ENCODE results near the gene FHDC1. TPM values are rescaled to one million over a fixed set of nuclear protein-coding genes. Genes with fewer than 3 reads are reported as not detected.

The FHDC1 gene
- polyA plus RNA-seq, 1 donor, result 4.6 TPM

DNA sequence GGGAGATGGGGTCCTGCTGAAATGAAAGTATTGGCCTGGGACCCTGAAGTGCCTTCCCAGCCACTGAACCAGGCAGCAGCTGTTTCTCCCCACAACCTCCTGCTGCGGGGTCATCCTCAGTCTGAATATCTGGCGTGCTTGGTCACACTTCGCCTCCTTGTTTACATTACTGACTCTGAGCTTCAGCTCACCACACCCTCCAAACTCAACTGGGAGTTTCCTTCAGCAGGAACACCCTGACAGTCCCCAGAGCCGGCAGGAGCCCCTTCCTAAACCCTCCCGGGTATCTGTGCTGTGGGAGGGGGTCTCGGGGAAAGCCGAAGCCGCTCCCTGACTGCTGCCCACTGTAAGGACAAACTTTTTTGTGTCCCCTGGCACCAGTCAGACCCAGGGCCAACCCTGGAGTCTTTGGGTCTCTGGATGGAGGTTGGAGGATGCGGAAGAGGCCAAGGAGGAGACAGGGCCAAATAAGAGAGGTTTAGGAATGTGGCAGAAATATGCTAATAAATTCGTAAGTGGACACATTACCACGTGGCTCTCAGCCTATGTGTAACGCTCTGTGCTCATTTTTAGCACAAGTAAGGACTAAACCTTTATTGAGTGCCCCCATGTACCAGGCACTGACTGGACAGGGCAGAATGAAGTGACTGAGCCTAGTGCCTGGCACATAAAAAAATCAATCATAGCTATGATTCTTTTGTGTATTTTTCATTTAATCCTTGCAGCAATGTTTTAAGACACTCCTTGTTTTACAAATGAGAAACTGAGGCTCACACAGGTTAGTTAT, 20.7 kb downstream of the FHDC1 start:
- no peak for DNase-seq

GRCh38 chr4:152957437-152958171, 21.5 kb downstream of the FHDC1 start:
- no peak for DNase-seq

GRCh38 chr4:152959080-152959479, 23.0 kb downstream of the FHDC1 start:
- DNase-seq, result no peak

- no peak for DNase-seq
Observed at GRCh38 chr4:152960082-152960481, 24.0 kb downstream of the FHDC1 start.

- no peak for DNase-seq
Observed at GRCh38 chr4:152961014-152961772, 25.1 kb downstream of the FHDC1 start.

- no peak for DNase-seq
Observed at GRCh38 chr4:152961773-152962115, 25.6 kb downstream of the FHDC1 start.

DNA sequence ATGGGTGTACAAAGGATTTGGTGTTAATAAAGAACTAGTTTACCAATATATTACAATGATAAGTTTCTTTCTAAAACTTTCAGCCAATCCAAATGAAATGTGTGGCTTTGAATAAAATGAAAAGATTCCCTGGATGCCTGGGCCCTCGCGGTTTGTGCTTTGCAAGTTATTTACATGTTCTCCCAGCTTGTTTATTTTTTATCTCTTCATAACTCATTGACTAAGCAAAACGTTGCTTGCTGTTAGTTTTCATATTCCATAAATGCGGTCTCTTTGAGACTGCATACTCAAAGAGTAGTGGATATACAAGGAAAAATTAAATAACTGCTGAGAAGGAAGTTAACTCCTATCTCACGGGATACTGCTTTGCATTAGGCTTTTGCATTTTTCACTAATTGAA, 26.0 kb downstream of the FHDC1 start:
- no peak for DNase-seq

DNA sequence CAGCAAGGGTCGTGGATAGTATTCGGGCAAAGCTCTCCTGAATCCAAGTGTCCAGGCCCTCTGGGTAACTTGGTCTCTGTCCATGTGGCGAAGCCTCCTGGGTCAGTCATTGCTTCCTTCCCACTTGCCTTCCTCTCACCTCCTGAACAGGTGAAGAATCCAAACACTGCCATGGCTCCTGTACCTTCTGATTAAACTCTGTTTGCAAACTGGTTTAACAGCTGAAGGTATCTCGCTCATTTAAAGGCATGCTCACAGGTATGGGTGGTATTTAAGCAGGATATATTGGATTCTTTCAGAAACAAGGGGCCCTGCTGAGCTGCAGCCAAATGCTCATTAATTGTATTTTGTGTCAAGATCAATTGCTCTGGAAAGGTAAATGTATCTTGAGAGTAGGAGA, 28.2 kb downstream of the FHDC1 start:
- no peak for DNase-seq

DNA sequence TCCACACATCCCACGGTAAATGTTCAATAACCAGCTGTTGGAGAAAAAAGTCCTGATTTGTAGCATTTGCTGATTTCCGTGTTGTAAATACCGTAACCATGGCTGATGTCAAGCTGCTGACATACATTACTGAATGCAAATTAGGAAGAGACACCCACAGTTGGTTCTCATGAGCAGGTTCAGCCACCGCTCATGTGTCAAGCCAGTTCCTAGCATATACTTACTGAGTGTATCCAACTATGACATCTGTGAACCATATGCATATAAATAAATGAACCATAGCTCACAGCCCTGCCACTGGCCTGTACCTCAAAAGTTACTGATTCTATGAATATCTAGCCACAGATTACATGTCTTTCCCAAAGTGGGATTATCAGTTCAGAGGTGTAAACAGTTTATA, 29.5 kb downstream of the FHDC1 start:
- no peak for DNase-seq

DNA sequence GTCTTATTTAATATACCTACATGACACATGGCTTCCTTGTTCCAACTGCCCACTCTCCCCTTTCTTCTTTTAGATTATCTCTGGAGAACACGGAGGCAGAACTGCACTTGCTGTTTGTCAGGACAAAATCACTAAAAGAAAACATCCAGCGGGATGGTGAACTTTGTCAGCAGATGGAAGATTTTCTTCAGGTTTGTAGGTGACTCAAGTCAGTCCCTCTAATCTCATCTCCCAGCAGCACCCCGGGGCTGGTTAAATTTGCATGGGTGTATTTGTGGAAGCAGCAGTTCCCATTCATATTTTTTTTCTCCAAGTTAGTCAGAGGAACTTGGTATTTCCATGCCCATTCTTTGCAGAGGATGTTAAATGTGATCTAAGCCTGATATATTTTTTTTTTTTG, 31.8 kb downstream of the FHDC1 start:
- DNase-seq, result no peak

- DNase-seq, result no peak
Observed at GRCh38 chr4:152968806-152969394, 32.8 kb downstream of the FHDC1 start.

GRCh38 chr4:152970102-152970820, 34.1 kb downstream of the FHDC1 start:
- DNase-seq, result no peak

DNA sequence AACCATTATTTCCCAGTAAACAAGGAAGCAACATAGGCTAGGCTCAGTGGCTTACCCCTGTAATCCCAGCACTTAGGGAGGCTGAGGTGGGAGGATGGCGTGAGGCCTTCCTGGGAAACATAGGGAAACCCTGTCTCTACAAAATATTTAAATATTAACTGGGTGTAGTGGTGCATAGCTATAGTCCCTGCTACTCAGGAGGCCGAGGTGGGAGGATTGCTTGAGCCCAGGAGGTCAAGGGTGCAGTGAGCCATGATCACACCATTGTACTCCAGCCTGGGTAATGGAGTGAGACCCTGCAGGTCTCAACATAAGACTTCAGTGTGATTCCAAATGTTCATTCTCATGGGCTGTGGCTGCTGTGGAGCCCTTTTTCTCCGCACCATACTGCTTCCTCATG, 34.9 kb downstream of the FHDC1 start:
- DNase-seq, result no peak

- DNase-seq, result no peak
Observed at GRCh38 chr4:152972821-152973628, 36.9 kb downstream of the FHDC1 start.

DNA sequence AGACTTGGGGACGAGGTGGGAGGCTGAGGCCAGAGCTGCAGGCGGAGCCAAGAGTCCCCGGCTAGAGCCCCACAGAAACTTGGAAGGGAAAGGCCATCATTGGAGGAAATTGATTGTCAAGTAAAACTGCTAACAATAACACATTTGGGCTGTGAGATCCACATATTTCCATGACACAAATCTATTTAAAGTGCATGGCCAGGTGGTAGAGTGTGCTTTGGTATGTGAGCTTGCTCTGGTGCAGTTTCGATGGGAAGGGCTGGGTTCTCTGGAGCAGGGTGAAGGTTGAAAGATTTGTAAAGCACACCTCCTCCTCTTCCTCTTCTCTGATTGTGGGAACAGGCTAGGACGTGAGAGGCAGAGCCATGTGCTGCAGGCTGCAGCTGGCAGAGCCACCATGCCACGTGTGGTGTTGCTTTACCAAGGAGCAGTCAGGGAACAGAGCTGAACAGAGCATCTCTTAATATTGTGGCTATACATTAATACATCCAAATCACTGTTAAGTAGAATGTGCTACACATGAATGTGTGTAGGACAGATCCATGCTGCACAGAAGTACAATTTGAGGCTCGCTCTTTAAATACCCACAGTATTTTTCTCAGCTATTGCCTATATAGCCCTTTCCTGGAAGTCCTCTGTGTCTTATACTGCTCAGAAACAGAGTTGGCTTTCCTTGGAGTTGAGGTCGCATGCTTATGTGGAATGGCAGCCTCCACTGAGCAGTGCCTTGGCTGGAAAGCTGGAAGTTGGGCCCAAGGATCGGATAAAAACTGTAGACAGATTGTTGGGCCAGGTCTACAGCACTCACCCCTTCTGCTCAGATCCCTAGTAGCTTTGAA, 37.7 kb downstream of the FHDC1 start:
- DNase-seq, result no peak

DNA sequence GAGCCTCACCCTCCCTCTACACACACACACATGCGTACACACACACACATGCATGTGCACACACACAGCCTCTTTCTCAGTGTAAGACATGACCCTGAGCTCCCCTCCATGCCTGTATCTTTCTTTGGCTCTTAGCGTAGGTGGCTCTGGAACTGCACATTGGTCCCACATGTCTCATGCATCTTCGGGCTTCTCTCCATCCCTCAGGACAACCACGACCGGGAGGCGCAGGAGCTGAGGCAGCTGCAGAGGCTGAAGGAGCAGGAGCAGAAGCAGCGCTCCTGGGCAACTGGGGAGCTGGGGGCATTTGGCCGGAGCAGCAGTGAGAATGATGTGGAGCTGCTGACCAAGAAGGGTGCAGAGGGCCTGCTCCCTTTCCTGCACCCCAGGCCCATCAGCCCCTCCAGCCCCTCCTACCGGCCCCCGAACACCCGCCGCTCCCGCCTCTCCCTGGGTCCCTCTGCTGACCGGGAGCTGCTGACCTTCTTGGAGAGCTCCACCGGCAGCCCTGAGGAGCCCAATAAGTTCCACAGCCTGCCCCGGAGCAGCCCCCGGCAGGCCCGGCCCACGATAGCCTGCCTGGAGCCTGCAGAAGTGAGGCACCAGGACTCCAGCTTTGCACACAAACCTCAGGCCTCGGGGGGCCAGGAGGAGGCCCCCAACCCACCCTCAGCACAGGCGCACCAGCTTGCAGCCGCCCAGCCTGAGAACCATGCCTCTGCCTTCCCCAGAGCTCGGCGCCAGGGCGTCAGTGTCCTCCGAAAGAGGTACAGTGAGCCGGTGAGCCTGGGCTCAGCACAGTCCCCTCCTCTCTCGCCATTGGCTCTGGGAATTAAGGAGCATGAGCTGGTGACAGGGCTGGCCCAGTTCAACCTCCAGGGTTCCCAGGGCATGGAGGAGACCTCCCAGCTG, 38.6 kb downstream of the FHDC1 start:
- no peak for DNase-seq

DNA sequence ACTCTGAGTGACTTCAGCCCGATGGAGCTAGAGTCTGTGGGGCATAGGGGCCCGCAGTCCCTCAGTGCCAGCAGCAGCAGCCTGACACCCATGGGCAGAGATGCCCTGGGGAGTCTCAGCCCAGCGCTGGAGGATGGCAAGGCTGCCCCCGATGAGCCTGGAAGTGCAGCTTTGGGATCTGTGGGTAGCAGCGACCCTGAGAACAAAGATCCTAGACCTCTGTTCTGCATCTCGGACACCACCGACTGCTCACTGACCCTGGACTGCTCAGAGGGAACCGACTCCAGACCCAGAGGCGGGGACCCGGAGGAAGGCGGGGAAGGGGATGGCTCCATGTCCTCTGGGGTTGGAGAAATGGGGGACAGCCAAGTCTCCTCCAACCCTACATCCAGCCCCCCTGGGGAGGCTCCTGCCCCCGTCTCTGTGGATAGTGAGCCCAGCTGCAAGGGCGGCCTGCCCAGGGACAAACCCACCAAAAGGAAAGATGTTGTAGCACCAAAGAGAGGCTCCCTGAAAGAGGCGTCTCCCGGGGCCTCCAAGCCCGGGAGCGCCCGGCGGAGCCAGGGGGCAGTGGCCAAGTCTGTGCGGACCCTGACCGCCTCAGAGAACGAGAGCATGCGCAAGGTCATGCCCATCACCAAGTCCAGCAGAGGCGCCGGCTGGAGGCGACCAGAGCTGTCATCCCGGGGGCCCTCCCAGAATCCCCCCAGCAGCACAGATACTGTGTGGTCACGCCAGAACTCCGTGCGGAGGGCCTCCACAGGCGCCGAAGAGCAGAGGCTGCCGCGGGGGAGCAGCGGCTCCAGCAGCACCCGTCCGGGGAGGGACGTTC, 39.5 kb downstream of the FHDC1 start:
- no peak for DNase-seq

- no peak for DNase-seq
Observed at GRCh38 chr4:152976212-152976761, 40.2 kb downstream of the FHDC1 start.

Data from left kidney (tissue), 2 donors.